Activated T-cell treated with anti-CD3 and anti-CD28 coated beads, Interleukin-2, amount 50 U/mL, for 4 hours (primary cell): ENCODE data around the gene PRKG2. TPM values are rescaled to one million over a fixed set of nuclear protein-coding genes. Genes with fewer than 3 reads are reported as not detected.

Experiments
- ATAC-seq, 2 donors: fragments of 200-7000 bp; cut with Tn5 transposase; one replicate each; pipeline ENCODE4 v1.10.0; 2021
- DNase-seq: peaks from one replicate; pipeline ENCODE4 v3.0.0-alpha.2; 2020
- H3K27me3 Mint-ChIP-seq: one replicate; pipeline ENCODE4 v1.8.0; 2021; ENCODE audit warnings: low read depth, mixed read lengths
- H3K36me3 Mint-ChIP-seq: one replicate; pipeline ENCODE4 v1.8.0; 2022; ENCODE audit warnings: mixed read lengths; ENCODE audit not compliant: insufficient read depth
- H3K4me1 Mint-ChIP-seq: one replicate; pipeline ENCODE4 v1.8.0; 2021; ENCODE audit warnings: low read depth, mixed read lengths
- H3K4me3 Mint-ChIP-seq: one replicate; pipeline ENCODE4 v1.8.0; 2021; ENCODE audit warnings: mild to moderate bottlenecking, moderate library complexity, mixed read lengths
- H3K9me3 Mint-ChIP-seq: one replicate; pipeline ENCODE4 v1.8.0; 2021; ENCODE audit warnings: mixed read lengths
- total RNA-seq, 3 donors: library from RNA; stranded (reverse); gene quantifications; one replicate each; pipeline ENCODE4 v1.2.1, GENCODE V29; 2021

Gene PRKG2, protein sequence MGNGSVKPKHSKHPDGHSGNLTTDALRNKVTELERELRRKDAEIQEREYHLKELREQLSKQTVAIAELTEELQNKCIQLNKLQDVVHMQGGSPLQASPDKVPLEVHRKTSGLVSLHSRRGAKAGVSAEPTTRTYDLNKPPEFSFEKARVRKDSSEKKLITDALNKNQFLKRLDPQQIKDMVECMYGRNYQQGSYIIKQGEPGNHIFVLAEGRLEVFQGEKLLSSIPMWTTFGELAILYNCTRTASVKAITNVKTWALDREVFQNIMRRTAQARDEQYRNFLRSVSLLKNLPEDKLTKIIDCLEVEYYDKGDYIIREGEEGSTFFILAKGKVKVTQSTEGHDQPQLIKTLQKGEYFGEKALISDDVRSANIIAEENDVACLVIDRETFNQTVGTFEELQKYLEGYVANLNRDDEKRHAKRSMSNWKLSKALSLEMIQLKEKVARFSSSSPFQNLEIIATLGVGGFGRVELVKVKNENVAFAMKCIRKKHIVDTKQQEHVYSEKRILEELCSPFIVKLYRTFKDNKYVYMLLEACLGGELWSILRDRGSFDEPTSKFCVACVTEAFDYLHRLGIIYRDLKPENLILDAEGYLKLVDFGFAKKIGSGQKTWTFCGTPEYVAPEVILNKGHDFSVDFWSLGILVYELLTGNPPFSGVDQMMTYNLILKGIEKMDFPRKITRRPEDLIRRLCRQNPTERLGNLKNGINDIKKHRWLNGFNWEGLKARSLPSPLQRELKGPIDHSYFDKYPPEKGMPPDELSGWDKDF
- total RNA-seq = under 1 TPM; 0.05 to 0.32 (median 0.05) TPM

DNA sequence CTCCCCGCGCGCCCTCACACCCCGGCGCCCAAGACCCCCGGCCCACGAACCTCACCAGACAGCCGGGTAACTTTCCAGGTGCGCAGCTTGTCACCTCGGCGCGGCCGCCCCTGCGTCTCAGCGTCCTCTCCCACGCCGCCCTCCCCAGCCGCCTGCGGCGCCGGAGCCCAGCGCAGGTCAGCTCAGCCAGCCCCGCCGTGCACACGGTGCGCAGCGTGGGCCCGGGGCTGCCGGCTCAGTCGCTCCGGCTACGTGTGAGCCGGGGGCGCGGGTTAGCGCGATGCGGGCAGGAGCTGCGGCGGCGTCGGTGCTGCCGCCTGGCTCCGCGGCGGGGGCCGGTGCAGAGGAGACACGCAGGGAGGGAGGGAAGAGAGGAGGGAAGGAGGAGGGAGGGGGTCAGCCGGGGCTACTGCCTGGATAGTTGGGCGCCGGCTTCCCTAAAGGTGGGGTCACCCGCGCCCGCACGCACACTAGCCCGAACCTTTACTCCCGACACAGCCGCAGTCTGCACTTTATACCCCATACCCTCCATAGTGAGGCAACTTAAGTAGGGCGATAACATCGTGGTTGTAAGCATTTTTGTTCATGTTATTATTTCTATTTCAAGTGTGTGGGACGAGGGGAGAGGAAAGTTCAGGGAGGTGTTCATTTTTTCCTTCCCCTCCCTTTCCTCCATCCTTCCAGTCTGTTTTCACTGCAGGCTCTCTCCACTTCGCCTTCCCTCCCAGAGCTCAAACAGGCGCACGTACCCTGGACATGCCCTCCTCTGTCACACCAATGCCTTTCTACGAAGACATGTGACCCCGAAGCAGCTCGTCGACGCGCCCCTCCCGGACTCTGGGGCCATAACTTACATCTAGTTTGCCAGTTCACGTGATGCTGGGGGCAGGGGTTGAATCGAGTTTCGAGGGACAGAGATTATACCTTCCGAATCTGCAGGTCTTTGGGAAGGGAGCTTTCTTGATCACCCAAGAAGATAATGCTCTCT lies at the start of gene PRKG2:
TSS of gene PRKG2 (minus strand) at position 342 of the 988 bp plus-strand sequence. CDS start 10,175 bp downstream, outside the sequence.
- peaks cover 29% of the 10 kb centered on the region for H3K27me3 Mint-ChIP-seq
- no peaks in the 10 kb centered on the region for H3K9me3 Mint-ChIP-seq

DNA sequence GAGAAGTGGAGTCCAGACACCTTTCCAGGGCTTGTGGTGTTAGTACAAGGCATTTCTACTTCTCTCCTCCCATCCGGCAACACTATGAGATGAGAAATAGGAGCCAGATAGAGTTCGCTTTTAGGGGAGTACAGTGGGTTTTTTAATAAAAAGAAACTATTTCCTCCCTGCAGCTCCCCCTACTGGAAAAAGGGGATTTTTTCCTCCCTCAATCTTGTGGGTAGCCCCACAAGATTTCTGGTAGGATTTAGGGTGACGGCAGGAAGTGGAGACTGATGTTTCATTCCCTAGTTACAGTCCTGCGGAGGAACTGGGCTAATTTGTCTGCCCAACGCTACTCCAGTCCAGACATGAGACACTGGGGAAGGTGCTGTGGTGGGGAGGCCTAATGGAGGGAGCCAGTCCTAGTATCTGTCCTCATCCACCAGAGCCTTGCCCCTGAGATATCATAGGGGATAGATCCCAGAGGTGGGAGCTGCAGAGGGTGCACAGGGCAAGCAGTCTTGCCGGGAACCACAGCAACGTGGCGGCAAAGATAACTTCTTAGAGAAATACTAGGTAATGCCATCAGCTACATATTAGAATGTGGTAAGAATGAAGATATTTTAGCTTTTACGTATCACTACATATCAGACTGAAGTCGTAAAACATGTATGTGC lies 45.5 kb upstream of the PRKG2 start:
- ATAC-seq (no peak), DNase-seq (no peak)
- H3K36me3 Mint-ChIP-seq = no peaks in the 10 kb centered on the region
- H3K27me3 Mint-ChIP-seq = peaks cover 2% of the 10 kb centered on the region
- H3K4me1 Mint-ChIP-seq = no peaks in the 10 kb centered on the region
- H3K9me3 Mint-ChIP-seq = no peaks in the 10 kb centered on the region
- no peak overlapping the region for H3K4me3 Mint-ChIP-seq

More for the DNA sequence above, at the start of gene PRKG2:
- Mint-ChIP-seq H3K4me3 (peak within 1 kb of the TSS; percentile 17), H3K36me3 (no peaks in the 10 kb centered on the region), H3K4me1 (peaks cover 7% of the 10 kb centered on the region)
- peak; percentile 63 to 70 for ATAC-seq
- DNase-seq = no peak

DNA sequence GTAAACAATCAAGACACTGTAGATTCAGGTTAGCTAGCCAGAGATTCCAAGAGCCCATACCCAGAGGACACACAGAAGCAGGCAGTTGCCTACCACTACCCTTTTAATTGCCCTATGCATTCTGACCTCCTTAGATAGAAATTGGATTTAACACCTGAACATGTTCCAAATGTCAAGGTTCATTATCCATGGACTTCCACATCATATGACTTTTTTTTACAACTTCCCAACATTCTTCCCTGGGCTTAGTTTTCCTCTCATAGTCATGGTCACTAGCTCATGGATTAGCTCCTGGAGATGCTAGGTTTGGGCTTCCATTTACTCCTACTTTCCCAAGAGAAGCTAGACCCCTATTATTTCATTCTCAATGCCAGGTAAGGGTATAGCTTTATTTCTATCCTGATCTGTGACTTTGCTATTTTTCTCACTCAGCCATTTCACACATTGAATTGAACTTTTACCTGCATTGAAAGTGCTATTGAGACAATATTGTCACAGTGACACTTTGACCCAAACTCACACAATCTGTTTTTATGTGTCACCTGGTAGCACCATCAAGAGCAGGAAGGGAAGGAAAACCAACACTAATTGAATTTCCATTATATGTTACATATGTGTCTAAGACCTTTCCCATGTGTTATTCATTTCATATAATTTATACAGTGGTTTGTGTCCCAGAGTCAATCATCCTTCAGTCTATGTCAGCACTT lies 44.0 kb upstream of the PRKG2 start:
- Mint-ChIP-seq H3K36me3 (no peaks in the 10 kb centered on the region), H3K9me3 (no peaks in the 10 kb centered on the region), H3K4me3 (no peak overlapping the region), H3K27me3 (peaks cover 2% of the 10 kb centered on the region), H3K4me1 (no peaks in the 10 kb centered on the region)
- no peak for DNase-seq
- no peak for ATAC-seq

DNA sequence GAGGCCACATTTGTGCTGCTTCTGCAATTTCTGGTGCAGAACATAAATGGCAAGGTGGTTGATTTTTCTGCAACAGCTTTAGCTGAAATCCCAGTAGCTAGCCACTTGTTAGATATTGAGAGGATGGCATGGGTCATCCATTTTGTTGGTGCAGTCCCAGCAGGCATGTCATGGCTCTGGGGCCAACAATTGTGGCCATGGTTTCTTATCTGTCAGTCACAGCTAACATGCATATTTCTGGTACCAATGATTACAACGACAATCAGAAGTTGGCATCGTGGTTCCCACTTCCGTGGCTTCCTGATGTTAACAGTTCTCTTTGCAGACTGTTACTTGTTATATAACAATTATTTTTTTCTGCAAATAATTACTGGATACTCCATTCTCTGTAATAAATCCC lies 42.8 kb upstream of the PRKG2 start:
- ATAC-seq (no peak), DNase-seq (no peak)
- Mint-ChIP-seq H3K4me1 (no peaks in the 10 kb centered on the region), H3K4me3 (no peak overlapping the region), H3K9me3 (no peaks in the 10 kb centered on the region), H3K36me3 (no peaks in the 10 kb centered on the region), H3K27me3 (peaks cover 4% of the 10 kb centered on the region)

DNA sequence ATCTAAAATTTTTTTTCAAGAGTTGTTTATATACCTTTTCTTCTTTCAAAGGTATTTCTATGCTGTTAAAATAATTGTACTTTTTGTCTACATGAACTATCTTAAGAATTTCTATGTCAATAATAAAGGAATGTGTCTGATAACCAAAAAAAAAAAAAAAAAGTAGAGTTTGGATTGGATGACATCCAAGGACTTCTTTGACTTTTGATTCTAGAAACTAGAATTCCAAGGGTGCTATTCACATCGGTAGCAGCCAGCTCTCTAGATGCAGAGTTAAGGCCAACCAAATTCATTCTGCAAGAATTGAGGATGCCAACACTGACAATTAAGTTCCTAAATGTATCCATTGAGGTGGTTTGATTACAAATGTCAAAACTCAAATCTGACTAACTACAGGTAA lies 42.0 kb upstream of the PRKG2 start:
- no peak for ATAC-seq
- Mint-ChIP-seq H3K4me3 (no peak overlapping the region), H3K9me3 (no peaks in the 10 kb centered on the region), H3K27me3 (peaks cover 4% of the 10 kb centered on the region), H3K4me1 (no peaks in the 10 kb centered on the region), H3K36me3 (no peaks in the 10 kb centered on the region)
- DNase-seq = no peak

DNA sequence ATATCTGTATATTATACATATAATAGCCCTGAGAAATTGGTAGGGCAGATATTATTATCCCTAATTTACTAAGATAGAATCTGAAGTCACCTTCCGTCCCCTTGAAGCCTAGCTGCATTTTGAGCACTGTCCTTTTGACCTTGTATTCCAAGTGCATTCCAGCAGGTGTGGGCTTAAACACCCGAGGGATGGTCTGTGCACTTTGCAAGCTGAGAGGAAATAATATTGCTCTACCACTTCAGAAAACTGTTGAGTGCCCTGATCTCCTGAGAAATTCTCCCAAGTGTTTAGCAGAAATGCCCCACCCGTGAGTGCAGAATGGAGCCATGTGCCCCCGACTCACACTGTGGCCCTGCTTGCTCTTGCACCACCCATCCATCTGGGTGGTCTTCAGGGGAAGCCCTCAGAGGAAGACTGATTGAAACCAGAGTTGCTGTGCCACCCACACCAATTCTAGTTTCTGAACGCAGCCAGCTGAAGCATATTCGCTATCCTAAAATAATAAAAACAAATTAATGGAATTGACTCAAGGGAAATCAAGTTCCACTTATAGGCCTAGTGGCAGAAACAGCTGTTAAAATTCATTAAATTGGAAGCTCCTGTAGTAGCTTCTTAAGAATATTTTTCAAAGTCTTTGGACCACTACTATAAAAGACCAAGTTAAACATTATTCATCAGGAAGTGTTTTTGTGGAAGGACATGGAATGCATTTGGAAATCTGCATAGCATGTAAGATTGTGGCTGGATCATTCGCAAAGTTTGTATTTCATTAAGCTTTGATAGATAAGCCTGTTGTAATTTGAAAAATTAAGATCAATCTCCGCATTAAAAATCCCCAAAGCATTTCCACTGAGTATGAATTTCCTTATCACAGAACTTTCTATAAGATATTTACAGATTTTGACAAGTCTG lies 41.3 kb upstream of the PRKG2 start:
- Mint-ChIP-seq H3K27me3 (peaks cover 4% of the 10 kb centered on the region), H3K4me3 (no peak overlapping the region), H3K36me3 (no peaks in the 10 kb centered on the region), H3K4me1 (no peaks in the 10 kb centered on the region), H3K9me3 (no peaks in the 10 kb centered on the region)
- ATAC-seq = no peak
- DNase-seq = no peak

DNA sequence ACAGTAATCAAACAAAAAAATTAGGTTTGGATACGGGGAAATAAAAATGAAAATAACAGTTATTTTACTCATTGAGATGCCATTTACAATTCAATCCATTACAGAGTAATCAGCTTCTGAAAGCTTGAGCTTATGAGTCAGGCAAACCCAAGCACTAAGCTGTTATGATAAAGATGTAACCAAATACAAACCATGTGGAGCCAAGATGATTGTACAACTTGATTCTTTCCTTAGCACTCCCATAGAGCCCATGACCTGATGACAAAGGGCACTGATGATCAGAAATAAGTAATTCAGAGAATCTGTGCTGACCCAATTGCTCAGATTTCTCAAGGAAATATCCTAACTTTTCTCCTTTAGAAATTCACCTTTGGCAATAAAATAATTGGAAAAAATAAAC lies 40.5 kb upstream of the PRKG2 start:
- no peak overlapping the region for H3K4me3 Mint-ChIP-seq
- no peak for DNase-seq
- H3K9me3 Mint-ChIP-seq = peaks cover 4% of the 10 kb centered on the region
- peaks cover 4% of the 10 kb centered on the region for H3K27me3 Mint-ChIP-seq
- ATAC-seq = no peak
- no peaks in the 10 kb centered on the region for H3K36me3 Mint-ChIP-seq
- H3K4me1 Mint-ChIP-seq = no peaks in the 10 kb centered on the region

DNA sequence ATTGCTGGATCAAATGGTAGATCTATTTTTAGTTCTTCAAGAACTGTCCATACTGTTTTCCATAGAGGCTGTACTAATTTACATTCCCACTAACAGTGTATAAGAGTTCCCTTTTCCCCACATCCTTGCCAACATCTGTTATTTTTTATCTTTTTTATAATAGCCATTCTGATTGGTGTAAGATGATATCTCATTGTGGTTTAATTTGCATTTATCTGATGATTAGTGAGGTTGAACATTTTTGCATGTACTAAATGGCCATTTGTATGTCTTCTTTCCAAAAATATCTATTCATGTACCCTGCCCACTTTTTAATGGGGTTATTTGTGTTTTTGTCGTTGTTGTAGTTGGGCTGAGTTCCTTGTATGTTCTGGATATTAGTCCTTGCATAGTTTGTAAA lies 35.4 kb upstream of the PRKG2 start:
- Mint-ChIP-seq H3K36me3 (no peaks in the 10 kb centered on the region), H3K27me3 (peaks cover 2% of the 10 kb centered on the region), H3K4me1 (no peaks in the 10 kb centered on the region), H3K9me3 (peaks cover 4% of the 10 kb centered on the region), H3K4me3 (no peak overlapping the region)
- no peak for ATAC-seq
- no peak for DNase-seq

DNA sequence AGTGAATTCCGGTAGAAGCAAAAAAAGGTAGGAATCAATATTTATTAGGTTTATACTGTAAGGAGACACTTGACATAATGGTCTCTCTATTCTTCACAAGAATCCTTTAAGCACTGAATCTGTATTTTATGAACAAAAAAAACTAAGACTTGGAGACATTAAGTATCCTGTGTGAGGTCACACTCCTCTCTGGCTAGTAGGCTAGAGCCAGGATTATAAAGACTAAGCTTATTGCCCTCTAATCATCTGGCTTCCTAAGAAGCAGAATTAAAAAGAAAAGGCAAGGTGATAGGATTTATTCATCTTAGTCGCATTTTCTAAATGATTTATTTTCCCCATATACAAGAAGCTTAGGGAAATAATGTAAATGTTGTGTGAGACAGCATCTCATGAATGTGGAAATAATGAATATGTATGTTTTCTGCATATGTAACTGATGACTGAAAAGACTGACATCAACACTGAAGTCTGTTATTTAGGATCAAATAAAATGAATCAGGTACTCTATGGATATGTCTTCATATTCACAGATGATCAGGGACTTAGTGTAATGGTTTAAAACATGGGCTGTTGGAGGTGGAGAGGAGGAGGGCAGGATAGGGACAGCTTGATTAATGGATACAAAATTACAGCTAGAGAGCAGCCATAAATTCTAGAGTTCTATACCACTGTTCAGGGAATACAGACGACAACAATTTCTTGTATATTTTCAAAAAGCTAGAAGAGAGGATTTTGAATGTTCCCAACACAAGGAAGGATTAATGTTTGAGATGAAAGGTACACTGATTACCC lies 30.4 kb upstream of the PRKG2 start:
- H3K27me3 Mint-ChIP-seq = no peaks in the 10 kb centered on the region
- DNase-seq (no peak), ATAC-seq (no peak)
- H3K9me3 Mint-ChIP-seq = no peaks in the 10 kb centered on the region
- H3K4me1 Mint-ChIP-seq = no peaks in the 10 kb centered on the region
- no peak overlapping the region for H3K4me3 Mint-ChIP-seq
- H3K36me3 Mint-ChIP-seq = no peaks in the 10 kb centered on the region

DNA sequence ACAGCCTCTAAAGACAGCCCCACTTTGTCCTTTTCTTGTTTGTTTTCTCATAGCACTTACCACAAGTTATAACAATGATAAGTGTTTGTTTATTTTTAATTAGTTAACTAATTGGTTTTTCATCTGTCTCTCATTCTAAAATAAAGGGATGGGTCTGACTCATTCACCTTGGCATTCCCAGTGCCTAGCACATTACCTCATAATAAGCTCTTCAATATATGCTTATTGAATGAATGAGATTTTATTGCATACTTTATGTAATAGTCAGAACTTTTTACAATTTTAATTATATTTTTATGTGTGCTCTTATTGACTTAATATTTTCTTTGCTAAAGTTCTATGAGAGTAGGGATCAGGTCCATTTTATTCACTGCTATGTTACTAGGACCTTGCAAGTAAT lies 22.8 kb upstream of the PRKG2 start:
- H3K4me3 Mint-ChIP-seq = no peak overlapping the region
- H3K36me3 Mint-ChIP-seq = no peaks in the 10 kb centered on the region
- H3K27me3 Mint-ChIP-seq = peaks cover 8% of the 10 kb centered on the region
- H3K4me1 Mint-ChIP-seq = no peaks in the 10 kb centered on the region
- ATAC-seq = no peak
- H3K9me3 Mint-ChIP-seq = no peaks in the 10 kb centered on the region
- DNase-seq = no peak

DNA sequence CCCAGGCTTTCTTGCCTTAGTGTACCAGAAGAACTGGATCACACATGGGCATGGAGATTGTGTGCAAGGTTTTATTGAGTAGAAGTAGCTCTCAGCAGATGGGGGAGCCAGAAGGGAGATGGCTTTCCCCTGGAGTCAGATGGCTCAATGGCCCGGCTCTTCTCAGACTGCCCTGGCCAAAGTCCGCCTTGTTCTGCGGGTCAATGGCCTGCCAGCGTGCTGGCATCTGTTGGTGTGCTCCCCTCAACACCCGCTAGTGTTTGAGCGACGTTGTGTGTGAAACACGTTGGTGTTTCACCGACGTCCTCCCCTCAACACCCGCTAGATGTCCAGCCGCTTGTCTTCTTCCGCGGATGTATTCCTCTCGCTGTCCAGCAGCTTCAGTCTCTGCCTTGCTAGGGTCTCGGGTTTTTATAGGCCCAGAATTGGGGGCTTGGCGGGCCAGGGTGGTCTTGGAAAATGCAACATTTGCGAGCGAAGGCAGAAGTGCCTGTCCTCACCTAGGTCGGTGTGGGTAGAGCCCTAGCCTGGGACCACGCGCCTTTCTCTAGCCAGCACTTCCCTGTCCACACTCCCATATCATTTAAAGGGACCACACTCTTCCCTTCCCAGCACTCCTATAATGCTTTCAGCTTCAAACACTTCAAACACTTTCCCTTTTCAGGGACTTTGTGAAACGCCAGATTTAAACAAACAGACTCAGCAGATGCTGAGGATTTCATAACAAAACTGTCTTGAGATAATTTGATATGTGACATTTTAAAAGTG lies 21.1 kb upstream of the PRKG2 start:
- ATAC-seq (no peak), DNase-seq (no peak)
- no peaks in the 10 kb centered on the region for H3K4me1 Mint-ChIP-seq
- H3K36me3 Mint-ChIP-seq = no peaks in the 10 kb centered on the region
- H3K4me3 Mint-ChIP-seq = no peak overlapping the region
- H3K27me3 Mint-ChIP-seq = peaks cover 8% of the 10 kb centered on the region
- peaks cover 6% of the 10 kb centered on the region for H3K9me3 Mint-ChIP-seq
